HG03097 (cell line): ENCODE data around the gene GLB1L.

ENCODE experiments used
- ATAC-seq: cut with Tn5 transposase; IDR thresholded peaks from one replicate; pipeline ENCODE4 v1.9.1; 2021; ENCODE audit not compliant: unreplicated experiment, low FRiP score

The GLB1L gene

GRCh38 chr2:219253753-219254589 lies 8.7 kb upstream of the GLB1L start, which contains the start of gene TUBA4A:
TSS of gene TUBA4A (minus strand) at chr2:219253918. CDS start at chr2:219253858, 60 bp downstream.
- peak; percentile 56 for ATAC-seq

GRCh38 chr2:219252900-219253752 lies 7.9 kb upstream of the GLB1L start, which contains the start of gene TUBA4B:
TSS of gene TUBA4B (plus strand) at chr2:219253243. CDS start at chr2:219253408, 165 bp downstream.
- ATAC-seq = no peak

- ATAC-seq = no peak
Observed at GRCh38 chr2:219252570-219252899, 7.3 kb upstream of the GLB1L start.

GRCh38 chr2:219252084-219252483 lies 6.8 kb upstream of the GLB1L start:
- ATAC-seq = no peak

GRCh38 chr2:219251656-219252055 lies 6.4 kb upstream of the GLB1L start:
- no peak for ATAC-seq

- no peak for ATAC-seq
Observed at GRCh38 chr2:219250049-219250781, 5.0 kb upstream of the GLB1L start.

- ATAC-seq = peak; percentile 44
Observed at GRCh38 chr2:219249203-219249980, 4.1 kb upstream of the GLB1L start.

- no peak for ATAC-seq
Observed at GRCh38 chr2:219248845-219249202, 3.6 kb upstream of the GLB1L start.

- no peak for ATAC-seq
Observed at GRCh38 chr2:219247678-219248642, 2.7 kb upstream of the GLB1L start.

- no peak for ATAC-seq
Observed at GRCh38 chr2:219246559-219246958, 1.3 kb upstream of the GLB1L start.

- no peak for ATAC-seq
Observed at GRCh38 chr2:219245899-219246230, 621 bp upstream of the GLB1L start.

GRCh38 chr2:219244789-219245147 lies 476 bp downstream of the GLB1L start:
- no peak for ATAC-seq

- ATAC-seq = no peak
Observed at GRCh38 chr2:219243291-219243761, 1.9 kb downstream of the GLB1L start.

- ATAC-seq = no peak
Observed at GRCh38 chr2:219234331-219234730, 10.9 kb downstream of the GLB1L start.

- ATAC-seq = peak; percentile 17
Observed at GRCh38 chr2:219230059-219230540, 15.1 kb downstream of the GLB1L start.

- ATAC-seq = peak; percentile 82
Observed at GRCh38 chr2:219229305-219230058, 15.8 kb downstream of the GLB1L start, which contains the start of the genes ANKZF1 and ATG9A. TSS of gene ANKZF1 (plus strand) at chr2:219229806. CDS start at chr2:219230258, 452 bp downstream. TSS of gene ATG9A (minus strand) at chr2:219229636. CDS start at chr2:219228024, 1,612 bp downstream.

GRCh38 chr2:219228911-219229304 lies 16.3 kb downstream of the GLB1L start:
- ATAC-seq = peak; percentile 4
